A549 (cell line): Measurements from ENCODE around the gene CCDC12.

Source experiments
- MYC ChIP-seq: IDR thresholded peaks from 2 replicates; pipeline ENCODE4 v1.6.1; 2012; ENCODE audit warnings: mild to moderate bottlenecking, inconsistent platforms, low read length, improper control_type of control experiment, borderline replicate concordance
- NFE2L2 ChIP-seq: fragments of 150-350 bp; conservative IDR thresholded peaks from 2 replicates; pipeline ENCODE4 v1.6.1; 2014; ENCODE audit warnings: low read length
- NR3C1 ChIP-seq: fragments of >200 bp; sonication (Bioruptor Twin); formaldehyde crosslinking; IDR thresholded peaks from 3 replicates; pipeline ENCODE4 v1.6.1; 2017
- POLR2A ChIP-seq: IDR thresholded peaks from 2 replicates; pipeline ENCODE4 v1.6.1; 2012; ENCODE audit warnings: mild to moderate bottlenecking, low read length
- ZSCAN20 ChIP-seq: fragments of 250-450 bp; sonication (Bioruptor Pico); IDR thresholded peaks from 2 replicates; pipeline ENCODE4 v1.8.0; 2022; ENCODE audit warnings: mild to moderate bottlenecking, moderate library complexity
- TF ChIP-seq, protein P1 (sequence below): fragments of >200 bp; sonication (Bioruptor Twin); formaldehyde crosslinking; IDR thresholded peaks from 3 replicates; pipeline ENCODE4 v1.5.1; 2016
- TF ChIP-seq, protein P2 (sequence below): fragments of 450-650 bp; IDR thresholded peaks from 2 replicates; pipeline ENCODE4 v1.6.1; 2014; ENCODE audit warnings: antibody characterized with exemption

GRCh38 chr3:46977811-46978195, 1.3 kb upstream of the CCDC12 start:
- TF ChIP-seq POLR2A (no peak), NFE2L2 (no peak), ZSCAN20 (no peak), MYC (no peak), NR3C1 (no peak)
- TF ChIP-seq, protein P1, sequence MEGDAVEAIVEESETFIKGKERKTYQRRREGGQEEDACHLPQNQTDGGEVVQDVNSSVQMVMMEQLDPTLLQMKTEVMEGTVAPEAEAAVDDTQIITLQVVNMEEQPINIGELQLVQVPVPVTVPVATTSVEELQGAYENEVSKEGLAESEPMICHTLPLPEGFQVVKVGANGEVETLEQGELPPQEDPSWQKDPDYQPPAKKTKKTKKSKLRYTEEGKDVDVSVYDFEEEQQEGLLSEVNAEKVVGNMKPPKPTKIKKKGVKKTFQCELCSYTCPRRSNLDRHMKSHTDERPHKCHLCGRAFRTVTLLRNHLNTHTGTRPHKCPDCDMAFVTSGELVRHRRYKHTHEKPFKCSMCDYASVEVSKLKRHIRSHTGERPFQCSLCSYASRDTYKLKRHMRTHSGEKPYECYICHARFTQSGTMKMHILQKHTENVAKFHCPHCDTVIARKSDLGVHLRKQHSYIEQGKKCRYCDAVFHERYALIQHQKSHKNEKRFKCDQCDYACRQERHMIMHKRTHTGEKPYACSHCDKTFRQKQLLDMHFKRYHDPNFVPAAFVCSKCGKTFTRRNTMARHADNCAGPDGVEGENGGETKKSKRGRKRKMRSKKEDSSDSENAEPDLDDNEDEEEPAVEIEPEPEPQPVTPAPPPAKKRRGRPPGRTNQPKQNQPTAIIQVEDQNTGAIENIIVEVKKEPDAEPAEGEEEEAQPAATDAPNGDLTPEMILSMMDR: no peak
- TF ChIP-seq, protein P2, sequence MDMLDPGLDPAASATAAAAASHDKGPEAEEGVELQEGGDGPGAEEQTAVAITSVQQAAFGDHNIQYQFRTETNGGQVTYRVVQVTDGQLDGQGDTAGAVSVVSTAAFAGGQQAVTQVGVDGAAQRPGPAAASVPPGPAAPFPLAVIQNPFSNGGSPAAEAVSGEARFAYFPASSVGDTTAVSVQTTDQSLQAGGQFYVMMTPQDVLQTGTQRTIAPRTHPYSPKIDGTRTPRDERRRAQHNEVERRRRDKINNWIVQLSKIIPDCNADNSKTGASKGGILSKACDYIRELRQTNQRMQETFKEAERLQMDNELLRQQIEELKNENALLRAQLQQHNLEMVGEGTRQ: no peak
